Keratinocyte (primary cell): Measurements from ENCODE around the gene KAT6B. TPM values are rescaled to one million over a fixed set of nuclear protein-coding genes. Genes with fewer than 3 reads are reported as not detected.

Experiments
- DNase-seq: peaks from one replicate; pipeline ENCODE4 v3.0.0-alpha.2; 2011; ENCODE audit warnings: low read depth, missing footprints, low spot score
- FAIRE-seq: peaks from 2 replicates; lab custom pipeline; 2011; peaks lifted over from hg19 to GRCh38; lab: Jason Lieb, UNC
- H2AFZ ChIP-seq: 2 replicates; pipeline ENCODE4 v1.6.0; 2012; ENCODE audit warnings: low read length, control low read depth, inconsistent platforms; ENCODE audit not compliant: control insufficient read depth
- H3K27ac ChIP-seq: 2 replicates; pipeline ENCODE4 v1.5.1; 2011; ENCODE audit warnings: low read length; ENCODE audit not compliant: control insufficient read depth, insufficient read depth
- H3K27me3 ChIP-seq: 3 replicates; pipeline ENCODE4 v1.6.0; 2011; ENCODE audit warnings: low read length; ENCODE audit not compliant: control insufficient read depth, insufficient read depth; ENCODE audit errors: extremely low read depth
- H3K36me3 ChIP-seq, 2 experiments: 2 replicates in 1 of 2; 3 replicates in 1 of 2; pipeline ENCODE4 v1.5.1; 2011; ENCODE audit warnings: low read length in 2 of 2, mild to moderate bottlenecking in 1 of 2; ENCODE audit not compliant: control insufficient read depth in 2 of 2, insufficient read depth in 2 of 2; ENCODE audit errors: extremely low read depth in 1 of 2
- H3K4me1 ChIP-seq: 3 replicates; pipeline ENCODE4 v1.5.1; 2011; ENCODE audit warnings: low read length; ENCODE audit not compliant: control insufficient read depth, insufficient read depth; ENCODE audit errors: extremely low read depth
- H3K4me2 ChIP-seq: 3 replicates; pipeline ENCODE4 v1.6.0; 2011; ENCODE audit warnings: low read depth, low read length; ENCODE audit not compliant: control insufficient read depth, insufficient read depth; ENCODE audit errors: extremely low read depth
- H3K4me3 ChIP-seq, 3 experiments: fragments of 200-600 bp in 1 of 3; sonication (generic) in 1 of 3; 2 replicates in 2 of 3; 3 replicates in 1 of 3; pipeline ENCODE4 v1.5.1; 2011 to 2016; ENCODE audit warnings: low read length in 3 of 3, mild to moderate bottlenecking in 3 of 3, control low read depth in 2 of 3, inconsistent platforms in 1 of 3, low read depth in 1 of 3, mixed read lengths in 1 of 3, mixed run types in 1 of 3, moderate library complexity in 1 of 3; ENCODE audit not compliant: control insufficient read depth in 2 of 3, insufficient read depth in 2 of 3; ENCODE audit errors: extremely low read depth in 1 of 3
- H3K79me2 ChIP-seq: 2 replicates; pipeline ENCODE4 v1.6.0; 2012; ENCODE audit warnings: low read length; ENCODE audit not compliant: control insufficient read depth, insufficient read depth
- H3K9ac ChIP-seq: 3 replicates; pipeline ENCODE4 v1.6.0; 2011; ENCODE audit warnings: low read length; ENCODE audit not compliant: control insufficient read depth, insufficient read depth; ENCODE audit errors: extremely low read depth
- H3K9me1 ChIP-seq: 3 replicates; pipeline ENCODE4 v1.6.0; 2011; ENCODE audit warnings: low read length; ENCODE audit not compliant: control insufficient read depth, insufficient read depth; ENCODE audit errors: extremely low read depth
- H3K9me3 ChIP-seq: 2 replicates; pipeline ENCODE4 v1.5.1; 2012; ENCODE audit warnings: low read depth, low read length; ENCODE audit not compliant: control insufficient read depth
- H4K20me1 ChIP-seq: 3 replicates; pipeline ENCODE4 v1.6.0; 2011; ENCODE audit warnings: low read length; ENCODE audit not compliant: control insufficient read depth, insufficient read depth; ENCODE audit errors: extremely low read depth
- CTCF ChIP-seq, 3 experiments: IDR thresholded peaks in 1 of 3; conservative IDR thresholded peaks in 1 of 3; optimal IDR thresholded peaks in 1 of 3; 2 replicates in 2 of 3; 3 replicates in 1 of 3; pipeline versions ENCODE3 to v1.5.1; 2011; ENCODE audit warnings: low read length in 3 of 3, mild to moderate bottlenecking in 3 of 3, moderate library complexity in 2 of 3, control low read depth in 1 of 3, inconsistent platforms in 1 of 3; ENCODE audit not compliant: insufficient read depth in 2 of 3; ENCODE audit errors: extremely low read depth in 1 of 3
- EZH2 ChIP-seq: IDR thresholded peaks from one replicate; pipeline ENCODE4 v1.6.1; 2012; ENCODE audit warnings: inconsistent platforms, mild to moderate bottlenecking, low read length, moderate library complexity
- dilution Hi-C: fragments of 300-500 bp; cut with MboI; formaldehyde crosslinking; loops from one replicate; pipeline ENCODE4 v1.7.0; 2020; ENCODE audit warnings: low sequenced_read_pairs; ENCODE audit not compliant: extremely low pct_ligation_motif_present
- polyA plus RNA-seq, 5 experiments: library from polyadenylated mRNA; depleted of rRNA in 3 of 5; stranded (reverse) in 3 of 5; stranded (forward) in 1 of 5; unstranded in 1 of 5; fragments of >200 nt; gene quantifications; 1 replicate in 1 of 5; 2 replicates in 3 of 5; 3 replicates in 1 of 5; pipeline versions ENCODE4 v1.2.1 to v1.2.3, GENCODE V29; 2011 to 2012; ENCODE audit warnings: missing spikeins in 2 of 5, low read depth in 1 of 5, low replicate concordance in 1 of 5

Gene KAT6B
- polyA plus RNA-seq, 1 donor (not counting 4 experiments of a cell fraction or from before 2014, with no cell fraction given) = 2.9 TPM

- dilution Hi-C loops = no loop called here
- H3K4me3 ChIP-seq = no peak overlapping the region
- no peak overlapping the region for H2AFZ ChIP-seq
- DNase-seq (no peak), FAIRE-seq (no peak)
- no peaks in the 10 kb centered on the region for H3K36me3 ChIP-seq
- peaks cover 5% of the 10 kb centered on the region for H3K4me1 ChIP-seq
- no peaks in the 10 kb centered on the region for H3K9me3 ChIP-seq
- H3K9me1 ChIP-seq = no peaks in the 10 kb centered on the region
- no peak overlapping the region for H3K9ac ChIP-seq
- H4K20me1 ChIP-seq = no peaks in the 10 kb centered on the region
- H3K27me3 ChIP-seq = no peaks in the 10 kb centered on the region
- TF ChIP-seq EZH2 (no peak), CTCF (optimal IDR thresholded peaks at IDR 0.05 in 1 of 3, IDR thresholded peaks at IDR 0.05 in 1 of 3, conservative IDR thresholded peaks at IDR 0.05 in 1 of 3; ENCODE audit: extremely low read depth in 1 of 3, insufficient read depth in 2 of 3, low read length in 3 of 3) (no peak)
- H3K27ac ChIP-seq = no peak overlapping the region
- H3K79me2 ChIP-seq = no peaks in the 10 kb centered on the region
- no peak overlapping the region for H3K4me2 ChIP-seq
Observed at GRCh38 chr10:75074711-75075445, 248.5 kb downstream of the KAT6B start.

GRCh38 chr10:75076348-75076747 is 249.9 kb downstream of the KAT6B start:
- H2AFZ ChIP-seq = no peak overlapping the region
- H4K20me1 ChIP-seq = no peaks in the 10 kb centered on the region
- H3K9me1 ChIP-seq = no peaks in the 10 kb centered on the region
- no peak overlapping the region for H3K9ac ChIP-seq
- no peaks in the 10 kb centered on the region for H3K79me2 ChIP-seq
- no peak overlapping the region for H3K4me3 ChIP-seq
- H3K4me2 ChIP-seq = no peak overlapping the region
- DNase-seq = no peak
- peaks cover 6% of the 10 kb centered on the region for H3K4me1 ChIP-seq
- dilution Hi-C loops = no loop called here
- H3K27ac ChIP-seq = no peak overlapping the region
- no peaks in the 10 kb centered on the region for H3K36me3 ChIP-seq
- no peaks in the 10 kb centered on the region for H3K27me3 ChIP-seq
- TF ChIP-seq CTCF (optimal IDR thresholded peaks at IDR 0.05 in 1 of 3, IDR thresholded peaks at IDR 0.05 in 1 of 3, conservative IDR thresholded peaks at IDR 0.05 in 1 of 3; ENCODE audit: extremely low read depth in 1 of 3, insufficient read depth in 2 of 3, low read length in 3 of 3) (no peak), EZH2 (no peak)
- FAIRE-seq = no peak
- no peaks in the 10 kb centered on the region for H3K9me3 ChIP-seq
